H1 (cell line): ENCODE measurements around the gene SMG7. TPM values are rescaled to one million over a fixed set of nuclear protein-coding genes. Genes with fewer than 3 reads are reported as not detected.

ENCODE experiments used
- ASH2L ChIP-seq: fragments of 200-600, 300-600 bp; sonication (generic); IDR thresholded peaks from one replicate; pipeline ENCODE4 v1.7.1; 2017; ENCODE audit warnings: low read length
- BACH1 ChIP-seq: IDR thresholded peaks from 2 replicates; pipeline ENCODE4 v1.6.1; 2012; ENCODE audit warnings: low read length, improper control_type of control experiment
- CHD2 ChIP-seq: IDR thresholded peaks from 2 replicates; pipeline ENCODE4 v1.6.1; 2012; ENCODE audit warnings: low read length, improper control_type of control experiment
- CREB1 ChIP-seq: IDR thresholded peaks from 2 replicates; pipeline ENCODE4 v1.6.1; 2012; ENCODE audit warnings: inconsistent platforms
- CTCF ChIP-seq, 3 experiments: IDR thresholded peaks; 1 replicate in 2 of 3; 2 replicates in 1 of 3; pipeline versions ENCODE4 v1.5.1 to v1.6.1; 2011; ENCODE audit warnings: low read length in 3 of 3, mild to moderate bottlenecking in 3 of 3, inconsistent platforms in 2 of 3, low read depth in 1 of 3, moderate library complexity in 1 of 3; ENCODE audit not compliant: insufficient read depth in 1 of 3; ENCODE audit errors: control extremely low read depth in 1 of 3
- EGR1 ChIP-seq: IDR thresholded peaks from 2 replicates; pipeline ENCODE4 v1.6.1; 2011; ENCODE audit warnings: low read depth, low read length, borderline replicate concordance
- EP300 ChIP-seq, 2 experiments: IDR thresholded peaks; 1 replicate in 1 of 2; 2 replicates in 1 of 2; pipeline ENCODE4 v1.6.1; 2011 to 2012; ENCODE audit warnings: low read depth in 2 of 2, low read length in 2 of 2, mild to moderate bottlenecking in 2 of 2, borderline replicate concordance in 1 of 2, inconsistent platforms in 1 of 2, moderate library complexity in 1 of 2
- GABPA ChIP-seq: IDR thresholded peaks from 2 replicates; pipeline ENCODE4 v1.6.1; 2011; ENCODE audit warnings: mild to moderate bottlenecking, low read length, moderate library complexity, borderline replicate concordance; ENCODE audit not compliant: insufficient read depth
- GTF2F1 ChIP-seq: IDR thresholded peaks from 2 replicates; pipeline ENCODE4 v1.6.1; 2012; ENCODE audit warnings: low read depth, low read length, improper control_type of control experiment, borderline replicate concordance
- HDAC2 ChIP-seq, 2 experiments: fragments of 300-600 bp in 1 of 2; sonication (generic) in 1 of 2; IDR thresholded peaks; 2 replicates each; pipeline ENCODE4 v1.6.1; 2011 to 2012; ENCODE audit warnings: low read depth in 2 of 2, low read length in 2 of 2, mild to moderate bottlenecking in 2 of 2, moderate library complexity in 2 of 2, borderline replicate concordance in 1 of 2, inconsistent platforms in 1 of 2
- JUN ChIP-seq: IDR thresholded peaks from 2 replicates; pipeline ENCODE4 v1.6.1; 2011; ENCODE audit warnings: low read depth, mild to moderate bottlenecking, improper control_type of control experiment, low read length
- KDM5A ChIP-seq: fragments of 200-600 bp; IDR thresholded peaks from 2 replicates; pipeline ENCODE4 v1.7.1; 2012; ENCODE audit warnings: mild to moderate bottlenecking, low read length, inconsistent platforms, mixed read lengths
- MAX ChIP-seq: IDR thresholded peaks from 2 replicates; pipeline ENCODE4 v1.6.1; 2012; ENCODE audit warnings: inconsistent platforms
- NANOG ChIP-seq: IDR thresholded peaks from 2 replicates; pipeline ENCODE4 v1.6.1; 2011; ENCODE audit warnings: low read length, low read depth, mild to moderate bottlenecking, inconsistent platforms; ENCODE audit not compliant: insufficient read depth, poor library complexity, severe bottlenecking
- PHF8 ChIP-seq: fragments of 200-600 bp; sonication (generic); conservative IDR thresholded peaks from 2 replicates; pipeline ENCODE4 v1.7.1; 2012; ENCODE audit warnings: low read depth, mild to moderate bottlenecking, inconsistent platforms, low read length, moderate library complexity
- POLR2A ChIP-seq, 2 experiments: IDR thresholded peaks; 1 replicate in 1 of 2; 2 replicates in 1 of 2; pipeline ENCODE4 v1.6.1; 2011; ENCODE audit warnings: low read depth in 2 of 2, low read length in 2 of 2, mild to moderate bottlenecking in 2 of 2; ENCODE audit errors: control extremely low read depth in 1 of 2
- POU5F1 ChIP-seq: IDR thresholded peaks from 2 replicates; pipeline ENCODE4 v1.6.1; 2011; ENCODE audit warnings: low read depth, mild to moderate bottlenecking, low read length, moderate library complexity
- RAD21 ChIP-seq, 2 experiments: IDR thresholded peaks in 1 of 2; conservative IDR thresholded peaks in 1 of 2; 2 replicates each; pipeline ENCODE4 v1.6.1; 2011; ENCODE audit warnings: low read depth in 2 of 2, low read length in 2 of 2, improper control_type of control experiment in 1 of 2, inconsistent platforms in 1 of 2, mild to moderate bottlenecking in 1 of 2, moderate library complexity in 1 of 2
- SIRT6 ChIP-seq: IDR thresholded peaks from one replicate; pipeline ENCODE4 v1.7.1; 2012; ENCODE audit warnings: low read length, inconsistent platforms
- TCF12 ChIP-seq: IDR thresholded peaks from 2 replicates; pipeline ENCODE4 v1.6.1; 2011; ENCODE audit warnings: low read depth, mild to moderate bottlenecking, low read length
- TEAD4 ChIP-seq: IDR thresholded peaks from 2 replicates; pipeline ENCODE4 v1.6.1; 2012; ENCODE audit warnings: low read depth, low read length, inconsistent platforms, mixed read lengths
- polyA plus RNA-seq, 7 experiments: library from polyadenylated mRNA; depleted of rRNA in 3 of 7; stranded (reverse) in 5 of 7; unstranded in 2 of 7; fragments of >200 nt in 5 of 7; fragments of 200-250 nt in 2 of 7; gene quantifications; 1 replicate in 5 of 7; 2 replicates in 1 of 7; 4 replicates in 1 of 7; pipeline versions ENCODE4 v1.2.1 to v1.2.3, GENCODE V29; 2011 to 2013; ENCODE audit warnings: missing spikeins in 2 of 7, mixed read lengths in 2 of 7
- total RNA-seq: library from RNA; stranded (reverse); fragmentation: NEBNext Ultra II Directional; extraction: Animal tissue kit (Norgen Biotek cat#: 25700); gene quantifications from 2 replicates; pipeline ENCODE4 v1.2.1, GENCODE V29; 2021

The SMG7 gene
- total and polyA plus RNA-seq, 2 of the 8 experiments (the other 6 are each of a cell fraction or from before 2014, with no cell fraction given), result 39.3 to 65.6 TPM

- TF ChIP-seq EP300 (IDR thresholded peaks at IDR 0.05; ENCODE audit: borderline replicate concordance in 1 of 2, low read depth in 2 of 2, low read length in 2 of 2), result peak in 1 of 2 experiments; percentile 28; a peak in 1 of 3 replicates
- TF ChIP-seq JUN, result no peak
- TF ChIP-seq POLR2A (IDR thresholded peaks at IDR 0.05; ENCODE audit: control extremely low read depth in 1 of 2, low read depth in 2 of 2, low read length in 2 of 2), result peak in 1 of 2 experiments; percentile 65; a peak in 2 of 3 replicates
- peak; percentile 41 for TF ChIP-seq ASH2L
- TF ChIP-seq CTCF (IDR thresholded peaks at IDR 0.05; ENCODE audit: control extremely low read depth in 1 of 3, insufficient read depth in 1 of 3, low read depth in 1 of 3, low read length in 3 of 3), result peak in 1 of 3 experiments; percentile 11; a peak in 2 of 4 replicates
- peak in 1 of 2 experiments; percentile 92; a peak in 3 of 4 replicates for TF ChIP-seq HDAC2 (IDR thresholded peaks at IDR 0.05; ENCODE audit: borderline replicate concordance in 1 of 2, low read depth in 2 of 2, low read length in 2 of 2)
- peak; percentile 18 to 21; a peak in 2 of 4 replicates for TF ChIP-seq RAD21 (IDR thresholded peaks at IDR 0.05 in 1 of 2, conservative IDR thresholded peaks at IDR 0.05 in 1 of 2; ENCODE audit: low read depth in 2 of 2, low read length in 2 of 2)
- TF ChIP-seq GTF2F1, result no peak; the same call in 1 of the 2 replicates
- TF ChIP-seq GABPA, result peak; percentile 99
- TF ChIP-seq EGR1, result no peak
- no peak for TF ChIP-seq TEAD4
- TF ChIP-seq PHF8, result peak; percentile 54
- peak; percentile 89 for TF ChIP-seq CHD2
- peak; percentile 84 for TF ChIP-seq KDM5A
- peak; percentile 44 for TF ChIP-seq SIRT6
- peak; percentile 87 for TF ChIP-seq MAX
- TF ChIP-seq TCF12, result 0 out of 2 replicates have a peak, but pooled peaks have one; percentile 7
- TF ChIP-seq NANOG, result no peak
- TF ChIP-seq POU5F1, result no peak
- peak; percentile 85 for TF ChIP-seq BACH1
- peak; percentile 83 for TF ChIP-seq CREB1
Measured at GRCh38 chr1:183471743-183472487, 384 bp upstream of the SMG7 start (continued).
